Mesenchymal stem cell (in vitro differentiated cells and primary cell): ENCODE results near the gene SHTN1. TPM values are rescaled to one million over a fixed set of nuclear protein-coding genes. Genes with fewer than 3 reads are reported as not detected.

Experiments
- DNase-seq: peaks from one replicate; pipeline ENCODE4 v3.0.0-alpha.2; 2013
- H2AFZ ChIP-seq: one replicate; pipeline ENCODE4 v1.6.1; 2013; ENCODE audit warnings: low read depth, mild to moderate bottlenecking, control low read depth, inconsistent platforms, low read length, moderate library complexity
- H2AK5ac ChIP-seq: 2 replicates; pipeline ENCODE4 v1.6.1; 2013; ENCODE audit warnings: low read length, moderate library complexity, mild to moderate bottlenecking, inconsistent platforms; ENCODE audit not compliant: severe bottlenecking
- H2BK120ac ChIP-seq: one replicate; pipeline ENCODE4 v1.6.1; 2013; ENCODE audit warnings: low read depth, mild to moderate bottlenecking, inconsistent platforms, low read length, moderate library complexity
- H2BK12ac ChIP-seq, 2 experiments: one replicate each; pipeline ENCODE4 v1.6.1; 2013; ENCODE audit warnings: inconsistent platforms in 2 of 2, low read length in 2 of 2, mild to moderate bottlenecking in 2 of 2, moderate library complexity in 2 of 2, control low read depth in 1 of 2
- H2BK15ac ChIP-seq: one replicate; pipeline ENCODE4 v1.6.1; 2013; ENCODE audit warnings: mild to moderate bottlenecking, low read depth, inconsistent platforms; ENCODE audit not compliant: poor library complexity, severe bottlenecking
- H2BK5ac ChIP-seq: 2 replicates; pipeline ENCODE4 v1.6.1; 2013; ENCODE audit warnings: low read depth, mild to moderate bottlenecking, low read length, control low read depth, inconsistent platforms; ENCODE audit not compliant: poor library complexity, severe bottlenecking
- H3K14ac ChIP-seq, 2 experiments: one replicate each; pipeline ENCODE4 v1.6.1; 2013; ENCODE audit warnings: inconsistent platforms in 2 of 2, low read length in 2 of 2, control low read depth in 1 of 2, mild to moderate bottlenecking in 1 of 2, moderate library complexity in 1 of 2
- H3K18ac ChIP-seq, 2 experiments: one replicate each; pipeline ENCODE4 v1.6.1; 2013; ENCODE audit warnings: inconsistent platforms in 2 of 2, low read length in 2 of 2, control low read depth in 1 of 2, low read depth in 1 of 2, mild to moderate bottlenecking in 1 of 2
- H3K23ac ChIP-seq, 2 experiments: one replicate each; pipeline ENCODE4 v1.6.1; 2013; ENCODE audit warnings: inconsistent platforms in 2 of 2, low read length in 2 of 2, mild to moderate bottlenecking in 2 of 2, moderate library complexity in 2 of 2, control low read depth in 1 of 2
- H3K27ac ChIP-seq: 2 replicates; pipeline ENCODE4 v1.5.1; 2013; ENCODE audit warnings: mild to moderate bottlenecking, moderate library complexity, low read length, control low read depth, inconsistent platforms; ENCODE audit not compliant: poor library complexity, severe bottlenecking
- H3K27me3 ChIP-seq, 2 experiments: 2 replicates each; pipeline versions ENCODE4 v1.6.1 to v1.7.0; 2013; ENCODE audit warnings: low read length in 2 of 2, mild to moderate bottlenecking in 2 of 2, moderate library complexity in 2 of 2, control low read depth in 1 of 2, inconsistent platforms in 1 of 2; ENCODE audit not compliant: control insufficient read depth in 1 of 2, insufficient read depth in 1 of 2
- H3K36me3 ChIP-seq, 2 experiments: 2 replicates each; pipeline versions ENCODE4 v1.6.1 to v1.7.0; 2013; ENCODE audit warnings: low read length in 2 of 2, control low read depth in 1 of 2, inconsistent platforms in 1 of 2, low read depth in 1 of 2, mild to moderate bottlenecking in 1 of 2; ENCODE audit not compliant: insufficient read depth in 2 of 2, control insufficient read depth in 1 of 2
- H3K4ac ChIP-seq, 2 experiments: one replicate each; pipeline ENCODE4 v1.6.1; 2013; ENCODE audit warnings: inconsistent platforms in 2 of 2, low read length in 2 of 2, mild to moderate bottlenecking in 2 of 2, moderate library complexity in 2 of 2, control low read depth in 1 of 2, low read depth in 1 of 2
- H3K4me1 ChIP-seq: 2 replicates; pipeline ENCODE4 v1.6.1; 2013; ENCODE audit warnings: low read depth, low read length, control low read depth; ENCODE audit not compliant: control insufficient read depth, insufficient read depth
- H3K4me2 ChIP-seq: 2 replicates; pipeline ENCODE4 v1.6.1; 2013; ENCODE audit warnings: low read length, mild to moderate bottlenecking, inconsistent platforms; ENCODE audit not compliant: poor library complexity, severe bottlenecking
- H3K4me3 ChIP-seq, 2 experiments: 2 replicates each; pipeline versions ENCODE4 v1.5.1 to v1.7.0; 2013; ENCODE audit warnings: low read length in 2 of 2, mild to moderate bottlenecking in 2 of 2, control low read depth in 1 of 2, low read depth in 1 of 2; ENCODE audit not compliant: insufficient read depth in 1 of 2
- H3K79me1 ChIP-seq: replicated peaks from 2 replicates; pipeline ENCODE4 v1.6.1; 2013; ENCODE audit warnings: mild to moderate bottlenecking, control low read depth, low read length, inconsistent platforms; ENCODE audit not compliant: poor library complexity, severe bottlenecking
- H3K9ac ChIP-seq: 2 replicates; pipeline ENCODE4 v1.7.0; 2013; ENCODE audit warnings: mild to moderate bottlenecking, low read length, moderate library complexity
- H3K9me3 ChIP-seq: 2 replicates; pipeline ENCODE4 v1.7.0; 2013; ENCODE audit warnings: mild to moderate bottlenecking, low read length; ENCODE audit not compliant: control insufficient read depth
- H4K8ac ChIP-seq: one replicate; pipeline ENCODE4 v1.6.1; 2013; ENCODE audit warnings: inconsistent platforms, mild to moderate bottlenecking, low read length, moderate library complexity
- H4K91ac ChIP-seq: one replicate; pipeline ENCODE4 v1.6.1; 2013; ENCODE audit warnings: mild to moderate bottlenecking, low read length, inconsistent platforms
- WGBS: methylation state at CpG from one replicate; pipeline ENCODE4 v1.1.7; 2013; ENCODE audit warnings: mixed read lengths; 5-methylcytosine and 5-hydroxymethylcytosine counted together
- small RNA-seq: library from polyadenylated mRNA; stranded (forward); fragments of <200 nt; extraction: miRNeasy Mini kit (QIAGEN cat#:217004); gene quantifications from one replicate; pipeline ENCODE3, GENCODE V24; 2013; ENCODE audit warnings: low read depth

Gene SHTN1

DNA sequence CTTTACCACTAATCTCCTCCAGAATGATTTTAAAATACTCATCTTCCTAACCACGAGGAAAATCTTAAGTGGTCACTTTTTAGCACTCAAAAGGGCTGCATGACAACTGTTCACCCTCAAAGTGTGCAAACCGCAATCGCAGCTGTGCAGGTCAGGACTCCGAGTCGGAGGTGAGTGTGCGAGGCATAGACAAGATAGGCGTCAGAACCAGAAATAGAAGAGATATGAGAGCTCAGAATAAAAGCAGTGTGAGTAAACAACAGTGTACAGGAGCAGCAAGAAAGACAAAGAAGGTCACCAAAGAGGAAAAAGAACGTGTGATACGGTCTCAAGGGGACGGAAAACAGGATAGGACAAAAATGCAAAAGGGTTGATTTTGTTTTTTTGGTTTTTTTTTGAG is 173.2 kb downstream of the SHTN1 start:
- H3K4me1 ChIP-seq, result peaks cover 9% of the 10 kb centered on the region
- H2BK120ac ChIP-seq, result no peak overlapping the region
- H3K9ac ChIP-seq, result no peak overlapping the region
- no peak overlapping the region for H2BK5ac ChIP-seq
- peaks cover 0 to 5% of the 10 kb centered on the region in 2 experiments for H3K36me3 ChIP-seq
- no peak overlapping the region for H2AK5ac ChIP-seq
- no peak overlapping the region for H3K14ac ChIP-seq
- DNase-seq, result no peak
- H2BK15ac ChIP-seq, result no peak overlapping the region
- no peak overlapping the region for H4K91ac ChIP-seq
- no peaks in the 10 kb centered on the region for H3K9me3 ChIP-seq
- no peak overlapping the region for H3K4me3 ChIP-seq
- H3K27me3 ChIP-seq, result peaks cover 0 to 19% of the 10 kb centered on the region in 2 experiments
- H3K23ac ChIP-seq, result no peak overlapping the region
- WGBS, result 83% methylated on average over 10 of the region's 10 CpGs
- no peak overlapping the region for H2BK12ac ChIP-seq
- no peak overlapping the region for H3K18ac ChIP-seq
- H2AFZ ChIP-seq, result no peak overlapping the region
- no peak overlapping the region for H3K27ac ChIP-seq
- no peaks in the 10 kb centered on the region for H3K79me1 ChIP-seq
- no peak overlapping the region for H4K8ac ChIP-seq
- no peak overlapping the region for H3K4me2 ChIP-seq
- no peak overlapping the region for H3K4ac ChIP-seq

Small RNA genes lying within 50 kb of the gene (small RNA-seq; reads per million reads assigned to genes)
- gene AC012308.1, result not detected
